HG02870 (cell line): Measurements from ENCODE around the gene EVX1.

Experiments
- ATAC-seq: cut with Tn5 transposase; IDR thresholded peaks from one replicate; pipeline ENCODE4 v1.9.1; 2021; ENCODE audit warnings: mild to moderate bottlenecking, moderate library complexity; ENCODE audit not compliant: unreplicated experiment

Gene EVX1

GRCh38 chr7:27224983-27225934, 17.3 kb upstream of the EVX1 start:
- ATAC-seq, result no peak

GRCh38 chr7:27229448-27229847, 13.2 kb upstream of the EVX1 start:
- ATAC-seq, result no peak

- no peak for ATAC-seq
Measured at GRCh38 chr7:27235387-27236311, 7.0 kb upstream of the EVX1 start.

GRCh38 chr7:27237735-27238334, 4.8 kb upstream of the EVX1 start:
- no peak for ATAC-seq

- no peak for ATAC-seq
Measured at GRCh38 chr7:27238979-27239386, 3.6 kb upstream of the EVX1 start.

- ATAC-seq, result no peak
Measured at GRCh38 chr7:27239387-27240014, 3.1 kb upstream of the EVX1 start.

- ATAC-seq, result no peak
Measured at GRCh38 chr7:27240015-27240731, 2.4 kb upstream of the EVX1 start.

GRCh38 chr7:27241189-27242056, 1.2 kb upstream of the EVX1 start:
- no peak for ATAC-seq

- ATAC-seq, result no peak
Measured at GRCh38 chr7:27242154-27242553, 448 bp upstream of the EVX1 start.

GRCh38 chr7:27243340-27244163, 950 bp downstream of the EVX1 start:
- ATAC-seq, result no peak

GRCh38 chr7:27244488-27245123, 2.0 kb downstream of the EVX1 start:
- ATAC-seq, result no peak

- ATAC-seq, result no peak
Measured at GRCh38 chr7:27245124-27245797, 2.7 kb downstream of the EVX1 start.

- no peak for ATAC-seq
Measured at GRCh38 chr7:27245798-27246691, 3.4 kb downstream of the EVX1 start.

GRCh38 chr7:27247000-27247399, 4.4 kb downstream of the EVX1 start:
- no peak for ATAC-seq

- no peak for ATAC-seq
Measured at GRCh38 chr7:27247452-27248426, 5.1 kb downstream of the EVX1 start.
